HepG2 (cell line): ENCODE measurements around the gene TBC1D14.

ENCODE experiments used
- BCL3 ChIP-seq: sonication (generic); formaldehyde crosslinking; IDR thresholded peaks from 2 replicates; pipeline ENCODE4 v1.5.1; 2020; ENCODE audit warnings: mild to moderate bottlenecking, missing genetic modification reagents, moderate library complexity
- CTCF ChIP-seq: sonication (generic); formaldehyde crosslinking; IDR thresholded peaks from 2 replicates; pipeline ENCODE4 v1.5.0; 2020; ENCODE audit warnings: mild to moderate bottlenecking, missing genetic modification reagents, moderate library complexity
- MTA3 ChIP-seq: sonication (generic); formaldehyde crosslinking; IDR thresholded peaks from 2 replicates; pipeline ENCODE4 v1.4.0; 2020; ENCODE audit warnings: missing genetic modification reagents
- RNF2 ChIP-seq: fragments of 450-650 bp; conservative IDR thresholded peaks from 2 replicates; pipeline ENCODE4 v1.6.1; 2016; ENCODE audit warnings: low read depth
- ZNF354B ChIP-seq: sonication (generic); formaldehyde crosslinking; IDR thresholded peaks from 2 replicates; pipeline ENCODE4 v1.8.0; 2022; ENCODE audit warnings: mild to moderate bottlenecking, missing genetic modification reagents
- ZZZ3 ChIP-seq: sonication (generic); formaldehyde crosslinking; IDR thresholded peaks from 2 replicates; pipeline ENCODE4 v1.4.0; 2020; ENCODE audit warnings: missing genetic modification reagents, mild to moderate bottlenecking, borderline replicate concordance

- TF ChIP-seq ZZZ3 (CRISPR knock-in tag) (no peak), ZNF354B (CRISPR knock-in tag) (no peak), MTA3 (CRISPR knock-in tag) (no peak), BCL3 (CRISPR knock-in tag) (no peak), CTCF (no peak), RNF2 (no peak)
These were observed 142.7 kb downstream of the TBC1D14 start for GRCh38 chr4:7052313-7052712.
